ENCODE results near the gene FDXACB1.
"Not testable (repeated sequence)": the region's sequence is repeated elsewhere in the genome, so short reads cannot be mapped to it uniquely, and the experiment has no call there.

FDXACB1 gene

GRCh38 chr11:111886032-111886431 lies 7.1 kb upstream of the FDXACB1 start:
- TF ChIP-seq CTCF (conservative IDR thresholded peaks at IDR 0.05; ENCODE audit: low read depth), result no peak
- no peak for DNase-seq (ENCODE audit: low spot score)
- CTCF ChIA-PET, result interaction anchor here (0.7 to 1.5 kb wide), 4 partner anchors 73 to 403 kb away, joined by 3 to 5 read pairs (median 4); no protein-coding TSS in a partner anchor
- POLR2A ChIA-PET (ENCODE audit: low non-redundant PET), result no interaction called here
- no peak overlapping the region for H3K27ac ChIP-seq

- CTCF ChIA-PET, result interaction anchor here (1.5 kb wide), 1 partner anchor 97 kb away, joined by 3 read pairs; no protein-coding TSS in a partner anchor
- DNase-seq (ENCODE audit: low spot score); POLR2A ChIA-PET (ENCODE audit: low non-redundant PET); H3K27ac ChIP-seq: not testable (repeated sequence)
Measured at GRCh38 chr11:111885053-111885452, 6.1 kb upstream of the FDXACB1 start.

- no peak for TF ChIP-seq CTCF (conservative IDR thresholded peaks at IDR 0.05; ENCODE audit: low read depth)
- POLR2A ChIA-PET (ENCODE audit: low non-redundant PET), result no interaction called here
- no peak overlapping the region for H3K27ac ChIP-seq
- DNase-seq (ENCODE audit: low spot score), result no peak
- CTCF ChIA-PET, result interaction anchor here (0.6 kb wide), 1 partner anchor 11 kb away, joined by 5 read pairs; the partner anchor contains the start of gene ALG9
Measured at GRCh38 chr11:111882202-111882601, 3.2 kb upstream of the FDXACB1 start.

- TF ChIP-seq CTCF (conservative IDR thresholded peaks at IDR 0.05; ENCODE audit: low read depth), result no peak
- POLR2A ChIA-PET (ENCODE audit: low non-redundant PET), result interaction anchor here (1.0 kb wide), 1 partner anchor 47 kb away, joined by 4 read pairs; no protein-coding TSS in a partner anchor
Measured at GRCh38 chr11:111879637-111879960, 634 bp upstream of the FDXACB1 start.

GRCh38 chr11:111878385-111878848 lies 548 bp downstream of the FDXACB1 start:
- POLR2A ChIA-PET (ENCODE audit: low non-redundant PET), result no interaction called here
- CTCF ChIA-PET, result interaction anchor here (0.7 to 1.0 kb wide), 3 partner anchors 33 to 1411 kb away, joined by 3 read pairs; partner anchors contain the start of gene CRYAB
- H3K27ac ChIP-seq, result peak overlapping the region; percentile 89
- TF ChIP-seq CTCF (conservative IDR thresholded peaks at IDR 0.05; ENCODE audit: low read depth), result no peak
- DNase-seq (ENCODE audit: low spot score), result no peak

More at GRCh38 chr11:111879637-111879960, 634 bp upstream of the FDXACB1 start:
- peak overlapping the region; percentile 89 for H3K27ac ChIP-seq
- no peak for DNase-seq (ENCODE audit: low spot score)
- CTCF ChIA-PET, result interaction anchor here (0.9 kb wide), 1 partner anchor 34 kb away, joined by 3 read pairs; no protein-coding TSS in a partner anchor

- CTCF ChIA-PET, result interaction anchor here (0.6 to 2.9 kb wide), 3 partner anchors 10 to 110 kb away, joined by 5 to 15 read pairs (median 5); no protein-coding TSS in a partner anchor
- H3K27ac ChIP-seq, result peak overlapping the region; percentile 87
Measured at GRCh38 chr11:111871693-111872161, 7.2 kb downstream of the FDXACB1 start.

More at GRCh38 chr11:111871693-111872161, 7.2 kb downstream of the FDXACB1 start:
- TF ChIP-seq CTCF (conservative IDR thresholded peaks at IDR 0.05; ENCODE audit: low read depth), result no peak
- DNase-seq (ENCODE audit: low spot score), result no peak
- POLR2A ChIA-PET (ENCODE audit: low non-redundant PET), result no interaction called here

All from RWPE1 (cell line).